K562 (cell line): Measurements from ENCODE around the gene CEMP1. TPM values are rescaled to one million over a fixed set of nuclear protein-coding genes. Genes with fewer than 3 reads are reported as not detected.

Experiments used
- ATAC-seq: fragments of 200-7000 bp; cut with Tn5 transposase; 3 replicates; pipeline ENCODE4 v1.9.1; 2020; ENCODE audit warnings: moderate library complexity
- BruUV-seq: library from RNA; stranded (reverse); fragments of 400-500 nt; replicated peaks from 2 replicates; lab custom pipeline; 2021; lab: Mats Ljungman, UMichigan
- CTCF ChIA-PET: fragments of 300-600 bp; formaldehyde crosslinking; extraction: SDS; loops from one replicate; lab custom pipeline; 2021; ENCODE audit warnings: low intra/inter-chr PET ratio; lab: Yijun Ruan, JAX
- POLR2A ChIA-PET: fragments of 300-600, 350-650 bp; sonication (Branson Sonifier 250); formaldehyde crosslinking; extraction: SDS; loops from one replicate; lab custom pipeline; 2021; ENCODE audit warnings: antibody characterized with exemption, inconsistent platforms; lab: Yijun Ruan, JAX
- DNase-seq, 4 experiments: peaks; one replicate each; pipeline versions ENCODE4 v3.0.0 to v3.0.0-alpha.2; 2011 to 2018; ENCODE audit warnings: low spot score in 3 of 4, mixed read lengths in 3 of 4; ENCODE audit errors: extremely low read depth in 1 of 4
- FAIRE-seq: peaks from 2 replicates; lab custom pipeline; 2011; peaks lifted over from hg19 to GRCh38; lab: Jason Lieb, UNC
- H2AFZ ChIP-seq: 2 replicates; pipeline ENCODE4 v1.6.0; 2011; ENCODE audit warnings: low read depth, low read length, control low read depth, inconsistent platforms
- H3K27ac ChIP-seq: fragments of 200-600 bp; 3 replicates; pipeline ENCODE4 v1.8.0; 2011; ENCODE audit warnings: low read depth, mild to moderate bottlenecking, control low read depth, inconsistent platforms, low read length, moderate library complexity, mixed read lengths; ENCODE audit errors: extremely low read depth
- H3K27me3 ChIP-seq, 2 experiments: fragments of 300-600 bp in 1 of 2; 2 replicates in 1 of 2; 3 replicates in 1 of 2; pipeline versions ENCODE4 v1.6.0 to v1.8.0; 2011; ENCODE audit warnings: inconsistent platforms in 2 of 2, low read length in 2 of 2, mild to moderate bottlenecking in 1 of 2, mixed read lengths in 1 of 2, moderate library complexity in 1 of 2; ENCODE audit not compliant: control insufficient read depth in 2 of 2, insufficient read depth in 2 of 2
- H3K36me3 ChIP-seq: fragments of 300-600 bp; 3 replicates; pipeline ENCODE4 v1.8.0; 2011; ENCODE audit warnings: mild to moderate bottlenecking, low read length, inconsistent platforms; ENCODE audit not compliant: control insufficient read depth, insufficient read depth
- H3K4me1 ChIP-seq, 2 experiments: fragments of 200-600 bp in 1 of 2; replicated peaks in 1 of 2; 2 replicates in 1 of 2; 3 replicates in 1 of 2; pipeline versions ENCODE4 v1.5.1 to v1.8.0; 2011; ENCODE audit warnings: inconsistent platforms in 2 of 2, low read length in 2 of 2, mild to moderate bottlenecking in 1 of 2, mixed read lengths in 1 of 2, moderate library complexity in 1 of 2; ENCODE audit not compliant: control insufficient read depth in 2 of 2, insufficient read depth in 2 of 2
- H3K4me2 ChIP-seq: 2 replicates; pipeline ENCODE4 v1.6.1; 2011; ENCODE audit warnings: low read length, control low read depth, inconsistent platforms, mixed read lengths; ENCODE audit not compliant: insufficient read depth
- H3K4me3 ChIP-seq: fragments of 200-600 bp; sonication (generic), shearing (Covaris generic); 2 replicates; pipeline ENCODE4 v1.5.1; 2016; ENCODE audit warnings: control low read depth, inconsistent platforms
- H3K79me2 ChIP-seq: fragments of 200-600 bp; 3 replicates; pipeline ENCODE4 v1.8.0; 2011; ENCODE audit warnings: low read length, inconsistent platforms; ENCODE audit not compliant: control insufficient read depth, insufficient read depth
- H3K9ac ChIP-seq, 2 experiments: 2 replicates each; pipeline versions ENCODE4 v1.6.0 to v1.6.1; 2011; ENCODE audit warnings: low read depth in 2 of 2, low read length in 2 of 2, control low read depth in 1 of 2, inconsistent platforms in 1 of 2, mild to moderate bottlenecking in 1 of 2, mixed read lengths in 1 of 2; ENCODE audit not compliant: insufficient read depth in 1 of 2
- H3K9me1 ChIP-seq: one replicate; pipeline ENCODE4 v1.6.0; 2011; ENCODE audit warnings: inconsistent platforms, mild to moderate bottlenecking, low read length, moderate library complexity; ENCODE audit not compliant: control insufficient read depth, insufficient read depth
- H3K9me3 ChIP-seq: replicated peaks from 2 replicates; pipeline ENCODE4 v1.5.1; 2011; ENCODE audit warnings: low read depth, low read length, inconsistent platforms; ENCODE audit not compliant: control insufficient read depth, insufficient read depth
- H4K20me1 ChIP-seq: replicated peaks from 2 replicates; pipeline ENCODE4 v1.6.1; 2011; ENCODE audit warnings: low read length, inconsistent platforms, mixed read lengths; ENCODE audit not compliant: control insufficient read depth, insufficient read depth
- CTBP1 ChIP-seq: fragments of 450-650 bp; IDR thresholded peaks from 2 replicates; pipeline ENCODE4 v1.6.1; 2016; ENCODE audit warnings: borderline replicate concordance
- POLR2G ChIP-seq: fragments of 200-400 bp; formaldehyde crosslinking; IDR thresholded peaks from 2 replicates; pipeline ENCODE4 v1.6.1; 2017; ENCODE audit warnings: low read depth, mild to moderate bottlenecking, antibody characterized with exemption, low read length, moderate library complexity
- RBFOX2 ChIP-seq: fragments of 200-400 bp; formaldehyde crosslinking; IDR thresholded peaks from 2 replicates; pipeline ENCODE4 v1.6.1; 2017; ENCODE audit warnings: low read depth, mild to moderate bottlenecking, low read length, moderate library complexity
- SMAD3 ChIP-seq: fragments of 450-650 bp; formaldehyde crosslinking; conservative IDR thresholded peaks from 2 replicates; pipeline ENCODE4 v1.4.0; 2020; ENCODE audit warnings: mild to moderate bottlenecking
- ZKSCAN1 ChIP-seq: fragments of 150-350 bp; IDR thresholded peaks from 2 replicates; pipeline ENCODE4 v1.6.1; 2016; ENCODE audit warnings: low read depth, low read length
- WGBS: fragments of 100-300 bp; shearing (Covaris generic); methylation state at CpG from one replicate; pipeline ENCODE4 v1.1.6; 2016; ENCODE audit warnings: low coverage, mixed read lengths; ENCODE audit not compliant: insufficient coverage; ENCODE audit errors: missing lambda C conversion rate; 5-methylcytosine and 5-hydroxymethylcytosine counted together
- in situ Hi-C: fragments of 300-500 bp; cut with MboI; formaldehyde crosslinking; loops from 4 replicates; pipeline ENCODE4 v1.15.0; 2018; ENCODE audit warnings: inconsistent platforms, mixed read lengths
- intact Hi-C: fragments of 100-400 bp; cut with micrococcal nuclease; formaldehyde crosslinking; loops from 2 replicates; pipeline ENCODE4 v1.14.2; 2022
- polyA plus RNA-seq, 8 experiments: library from polyadenylated mRNA; depleted of rRNA in 4 of 8; stranded (reverse) in 5 of 8; unstranded in 3 of 8; fragments of >200 nt; fragmentation: Nextera tagmentation in 2 of 8; fragmentation: Illumina TruSeq in 1 of 8; extraction: Ambion mirVana in 2 of 8; extraction: Trizol in 1 of 8; gene quantifications; 2 replicates each; pipeline versions ENCODE4 v1.2.1 to v1.2.3, GENCODE V29; 2011 to 2014; ENCODE audit warnings: inconsistent platforms in 1 of 8, missing spikeins in 1 of 8
- total RNA-seq, 7 experiments: library from RNA; depleted of rRNA in 6 of 7; stranded (reverse); fragments of >200 nt in 6 of 7; fragmentation: Illumina TruSeq in 2 of 7; extraction: Trizol in 2 of 7; gene quantifications; 2 replicates each; pipeline versions ENCODE4 v1.2.1 to v1.2.3, GENCODE V29; 2011 to 2021; ENCODE audit warnings: low replicate concordance in 1 of 7

CEMP1 gene
- total and polyA plus RNA-seq, 9 of the 15 experiments (the other 6 are each of a cell fraction or from before 2014, with no cell fraction given), result 0.05 to 0.45 TPM; not detected in 7

DNA sequence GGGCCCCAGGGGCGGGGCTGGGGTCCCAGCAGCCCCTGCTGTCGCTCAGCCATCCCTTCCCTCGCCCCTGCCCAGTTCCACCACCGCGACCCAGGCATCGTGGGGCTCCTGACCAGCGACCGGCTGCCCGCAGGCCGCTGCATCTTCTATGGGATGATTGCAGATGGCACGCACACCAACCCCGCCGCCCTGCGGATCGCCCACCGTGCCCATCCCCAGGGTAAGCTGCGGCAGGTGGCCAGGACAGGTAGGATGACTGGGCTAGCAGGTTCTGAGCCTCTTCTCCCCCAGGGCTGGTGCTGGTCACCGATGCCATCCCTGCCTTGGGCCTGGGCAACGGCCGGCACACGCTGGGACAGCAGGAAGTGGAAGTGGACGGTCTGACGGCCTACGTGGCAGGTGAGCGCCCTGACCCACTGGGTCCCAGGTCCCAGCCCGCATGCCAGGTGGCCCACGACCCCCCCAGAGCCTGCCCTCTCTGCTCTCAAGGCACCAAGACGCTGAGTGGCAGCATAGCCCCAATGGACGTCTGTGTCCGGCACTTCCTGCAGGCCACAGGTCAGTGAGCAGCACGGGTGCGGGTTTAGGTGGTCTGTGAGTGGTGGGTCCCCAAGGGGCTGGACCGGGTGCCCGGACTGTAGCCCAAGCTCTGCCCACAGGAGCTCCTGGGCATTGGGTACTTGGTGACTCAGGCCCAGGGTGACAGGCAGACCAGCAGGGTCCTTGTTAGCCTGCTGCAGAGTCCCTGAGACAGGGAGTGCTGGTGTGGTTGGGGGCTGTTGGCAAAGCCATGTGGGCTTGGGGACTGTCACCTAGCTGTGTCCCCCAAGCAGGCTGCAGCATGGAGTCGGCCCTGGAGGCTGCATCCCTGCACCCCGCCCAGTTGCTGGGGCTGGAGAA is 2.8 kb downstream of the CEMP1 start:
- Histone ChIP-seq H3K36me3 (peaks cover 67% of the 10 kb centered on the region; the same call in 2 of the 3 replicates), H3K4me2 (no peak overlapping the region), H3K9me1 (peaks cover 3% of the 10 kb centered on the region), H3K79me2 (no peaks in the 10 kb centered on the region), H2AFZ (no peak overlapping the region), H3K4me1 (peaks cover 6 to 62% of the 10 kb centered on the region in 2 experiments; a peak in 3 of 5 replicates), H3K27ac (no peak overlapping the region), H3K9me3 (no peaks in the 10 kb centered on the region), H3K27me3 (no peaks in the 10 kb centered on the region), H3K9ac (no peak overlapping the region; a peak in 1 of 4 replicates), H4K20me1 (no peaks in the 10 kb centered on the region), H3K4me3 (no peak overlapping the region)
- TF ChIP-seq POLR2G (peak; percentile 43), RBFOX2 (peak; percentile 39; the same call in 1 of the 2 replicates), CTBP1 (no peak)
- in situ Hi-C loops, result no loop called here
- DNase-seq (no peak), ATAC-seq (no peak), FAIRE-seq (no peak)
- WGBS, result 95% methylated on average over 17 of the region's 36 CpGs
- intact Hi-C loops, result no loop called here
- CTCF ChIA-PET, result no interaction called here
- POLR2A ChIA-PET, result interaction anchor here (0.6 to 1.6 kb wide), 3 partner anchors 8 to 373 kb away, joined by 3 to 11 read pairs (median 7); partner anchors contain the start of genes AMDHD2 and TRAF7
- BruUV-seq, result no TSS peak

DNA sequence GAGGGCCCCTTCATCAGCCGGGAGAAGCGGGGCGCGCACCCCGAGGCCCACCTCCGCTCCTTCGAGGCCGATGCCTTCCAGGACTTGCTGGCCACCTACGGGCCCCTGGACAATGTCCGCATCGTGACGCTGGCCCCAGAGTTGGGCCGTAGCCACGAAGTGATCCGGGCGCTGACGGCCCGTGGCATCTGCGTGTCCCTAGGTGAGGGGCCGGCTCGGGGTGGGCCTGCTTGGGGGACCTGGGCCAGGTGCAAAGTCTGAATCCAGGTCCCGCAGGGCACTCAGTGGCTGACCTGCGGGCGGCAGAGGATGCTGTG is 3.5 kb downstream of the CEMP1 start:
- CTCF ChIA-PET, result no interaction called here

More for the DNA sequence above, 3.5 kb downstream of the CEMP1 start:
- ATAC-seq (no peak), FAIRE-seq (no peak)
- no peak overlapping the region for H2AFZ ChIP-seq
- intact Hi-C loops, result no loop called here
- H3K27ac ChIP-seq, result no peak overlapping the region
- H3K9ac ChIP-seq, result no peak overlapping the region; a peak in 1 of 4 replicates
- no peak overlapping the region for H3K4me2 ChIP-seq
- POLR2A ChIA-PET, result no interaction called here
- H4K20me1 ChIP-seq, result no peaks in the 10 kb centered on the region
- no peaks in the 10 kb centered on the region for H3K27me3 ChIP-seq
- TF ChIP-seq ZKSCAN1 (no peak), SMAD3 (no peak)
- TF ChIP-seq, all 486 proteins: peak for 0
- BruUV-seq, result no TSS peak
- peaks cover 72% of the 10 kb centered on the region; the same call in 2 of the 3 replicates for H3K36me3 ChIP-seq
- H3K4me3 ChIP-seq, result no peak overlapping the region
- WGBS, result 92% methylated on average over 24 of the region's 24 CpGs
- peaks cover 6 to 57% of the 10 kb centered on the region in 2 experiments; a peak in 3 of 5 replicates for H3K4me1 ChIP-seq
- H3K9me3 ChIP-seq, result no peaks in the 10 kb centered on the region
- DNase-seq, result no peak
- no peaks in the 10 kb centered on the region for H3K79me2 ChIP-seq
- peaks cover 3% of the 10 kb centered on the region for H3K9me1 ChIP-seq
- in situ Hi-C loops, result no loop called here
